ENCODE results near the gene TIAM1.

GRCh38 chr21:31176080-31176551, 167.9 kb downstream of the TIAM1 start:
- no peak for TF ChIP-seq CTCF (IDR thresholded peaks at IDR 0.05)
- no peak for TF ChIP-seq POLR2A (IDR thresholded peaks at IDR 0.05)

Measured in adrenal gland (tissue), 5 donors.